GM19438 (cell line): ENCODE measurements around the gene PRDM15.

Experiments used
- ATAC-seq: cut with Tn5 transposase; IDR thresholded peaks from one replicate; pipeline ENCODE4 v1.9.1; 2021; ENCODE audit warnings: low read depth; ENCODE audit not compliant: unreplicated experiment

The PRDM15 gene

DNA sequence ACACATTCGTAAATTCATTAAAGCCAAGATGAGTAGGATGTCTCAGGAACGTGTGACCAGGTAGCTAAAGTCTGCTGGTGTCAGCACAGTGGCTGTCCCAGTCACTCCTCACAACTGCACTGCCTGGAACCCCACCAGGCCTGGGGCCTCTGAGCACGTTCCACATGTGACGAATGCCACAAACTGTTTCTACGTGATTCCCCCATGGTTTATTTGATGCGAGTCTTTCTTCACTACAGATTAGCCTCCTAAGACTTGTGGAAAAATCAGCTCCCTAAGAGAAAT, 33.2 kb downstream of the PRDM15 start:
- ATAC-seq, result no peak

DNA sequence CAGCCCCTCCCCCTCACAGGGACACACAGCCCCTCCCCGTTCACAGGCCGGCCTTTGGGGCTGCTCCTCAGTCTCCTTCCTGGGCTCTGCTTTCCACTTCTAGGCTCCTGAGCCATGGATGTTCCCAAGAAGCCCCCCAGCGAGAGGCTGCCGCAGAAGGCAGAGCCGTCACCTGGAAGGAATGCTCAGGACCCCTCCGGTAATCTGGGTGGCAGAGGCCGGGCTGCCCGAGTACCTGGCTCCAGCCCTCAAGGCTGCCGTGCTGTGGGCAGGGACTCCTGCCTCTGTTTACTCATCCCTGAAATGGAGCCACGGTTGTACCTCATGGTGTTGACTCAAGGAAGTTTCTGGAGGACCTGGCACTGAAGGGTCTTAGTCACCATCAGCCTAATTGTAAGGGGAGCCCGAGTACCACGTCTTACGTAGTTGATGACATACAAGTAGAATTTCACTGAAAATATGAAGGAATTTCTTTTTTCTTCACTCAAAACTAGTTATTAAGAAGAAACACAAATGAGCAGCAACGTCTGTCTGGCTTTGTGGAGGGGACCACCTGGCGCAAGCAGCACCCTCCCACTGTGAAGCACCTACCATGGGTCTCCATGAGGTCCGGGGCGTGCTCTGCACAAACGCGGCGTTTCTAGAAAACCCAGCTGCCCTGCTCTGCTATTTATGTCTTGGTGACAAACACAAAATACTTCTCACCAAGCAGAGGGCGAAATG, 33.7 kb downstream of the PRDM15 start:
- ATAC-seq, result no peak

DNA sequence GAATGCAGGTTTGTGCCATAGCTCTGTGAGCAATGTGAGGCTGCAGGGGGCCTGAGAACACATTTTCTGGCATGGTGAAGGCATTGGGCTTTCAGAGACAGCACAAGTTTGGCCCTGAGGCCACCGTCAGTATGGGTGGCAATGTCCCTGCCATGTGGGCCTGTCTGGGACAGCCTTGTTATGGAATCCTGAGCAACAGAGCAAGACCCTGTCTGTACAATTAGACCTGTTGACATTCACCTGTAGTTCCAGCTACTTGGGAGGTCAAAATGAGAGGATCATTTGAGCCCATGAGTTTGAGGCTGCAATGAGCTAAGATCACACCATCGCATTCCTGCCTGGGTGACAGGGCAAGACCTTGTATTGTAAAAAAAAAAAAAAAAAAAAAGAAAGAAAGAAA, 35.6 kb downstream of the PRDM15 start:
- ATAC-seq, result no peak

DNA sequence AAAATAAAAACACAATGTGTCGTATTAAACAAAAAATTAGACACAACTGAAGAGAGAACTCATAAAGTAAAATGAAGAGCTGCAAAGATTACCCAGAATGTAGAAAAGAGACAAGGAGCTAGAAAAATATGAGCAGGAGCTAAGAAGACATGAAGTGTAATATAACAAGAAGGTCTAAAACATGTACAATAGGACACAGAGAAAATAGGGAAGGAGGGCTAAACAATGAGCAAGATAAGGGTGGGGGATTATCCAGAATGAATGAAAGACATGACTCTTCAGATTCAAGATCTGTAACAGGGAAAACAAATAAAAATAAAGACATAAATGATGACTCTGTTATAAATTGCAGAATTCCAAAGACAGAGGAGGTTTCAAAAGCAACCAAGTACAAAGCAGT, 38.3 kb downstream of the PRDM15 start:
- no peak for ATAC-seq

DNA sequence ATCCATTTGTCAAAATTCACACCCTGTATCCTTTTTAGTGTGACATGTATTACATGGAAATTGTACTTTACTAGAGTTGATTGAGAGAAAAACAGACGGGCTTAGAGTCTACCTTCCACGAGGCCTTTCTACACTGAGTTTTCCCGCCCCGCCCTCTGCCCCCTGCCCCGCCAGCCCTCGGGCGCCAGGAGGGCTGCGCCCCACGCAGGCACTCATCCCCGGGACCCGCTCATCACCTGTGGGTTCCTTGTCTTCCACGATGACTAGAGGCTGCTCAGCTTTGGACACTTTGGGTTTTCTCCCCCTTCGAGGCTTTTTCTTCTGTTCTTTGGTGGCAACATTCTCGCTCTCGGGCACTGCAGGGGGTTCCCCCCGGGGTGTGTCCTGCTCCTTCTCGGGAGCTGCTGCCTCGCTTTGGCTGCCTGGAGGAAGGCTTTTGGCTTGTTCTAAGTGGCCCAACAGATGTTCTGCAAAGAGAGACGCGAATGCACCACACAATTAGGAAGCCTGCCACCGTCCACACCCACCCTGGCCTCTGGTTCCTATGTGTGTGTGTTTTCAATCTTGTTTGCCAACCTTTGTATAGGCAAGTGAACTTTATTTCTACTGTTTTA, 39.6 kb downstream of the PRDM15 start:
- ATAC-seq, result no peak

DNA sequence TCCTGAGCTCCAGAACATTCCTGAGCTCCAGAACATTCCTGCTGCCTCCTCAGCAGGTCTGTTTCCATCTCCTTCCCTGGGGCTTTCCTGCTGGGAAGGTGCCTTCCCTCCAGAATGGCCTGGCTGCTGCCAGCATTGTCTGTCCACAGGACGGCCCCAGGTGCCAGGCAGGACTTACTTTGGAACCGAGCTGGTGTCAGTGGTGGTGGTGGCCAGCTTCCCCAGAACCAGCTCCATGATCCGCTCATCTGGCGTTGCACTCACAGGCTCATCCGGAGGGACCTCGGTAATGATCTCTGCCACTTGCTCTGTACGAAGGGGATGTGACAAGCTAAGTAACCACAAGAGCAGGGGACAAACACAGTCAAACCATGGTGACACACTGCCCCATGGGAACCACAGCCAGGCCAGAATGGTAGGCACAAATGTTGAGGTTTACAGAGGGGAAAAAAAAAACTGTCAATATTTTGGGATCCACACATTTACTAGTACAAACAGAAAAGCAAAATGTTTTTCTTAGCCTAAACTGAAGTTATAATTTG, 41.3 kb downstream of the PRDM15 start:
- ATAC-seq, result no peak

DNA sequence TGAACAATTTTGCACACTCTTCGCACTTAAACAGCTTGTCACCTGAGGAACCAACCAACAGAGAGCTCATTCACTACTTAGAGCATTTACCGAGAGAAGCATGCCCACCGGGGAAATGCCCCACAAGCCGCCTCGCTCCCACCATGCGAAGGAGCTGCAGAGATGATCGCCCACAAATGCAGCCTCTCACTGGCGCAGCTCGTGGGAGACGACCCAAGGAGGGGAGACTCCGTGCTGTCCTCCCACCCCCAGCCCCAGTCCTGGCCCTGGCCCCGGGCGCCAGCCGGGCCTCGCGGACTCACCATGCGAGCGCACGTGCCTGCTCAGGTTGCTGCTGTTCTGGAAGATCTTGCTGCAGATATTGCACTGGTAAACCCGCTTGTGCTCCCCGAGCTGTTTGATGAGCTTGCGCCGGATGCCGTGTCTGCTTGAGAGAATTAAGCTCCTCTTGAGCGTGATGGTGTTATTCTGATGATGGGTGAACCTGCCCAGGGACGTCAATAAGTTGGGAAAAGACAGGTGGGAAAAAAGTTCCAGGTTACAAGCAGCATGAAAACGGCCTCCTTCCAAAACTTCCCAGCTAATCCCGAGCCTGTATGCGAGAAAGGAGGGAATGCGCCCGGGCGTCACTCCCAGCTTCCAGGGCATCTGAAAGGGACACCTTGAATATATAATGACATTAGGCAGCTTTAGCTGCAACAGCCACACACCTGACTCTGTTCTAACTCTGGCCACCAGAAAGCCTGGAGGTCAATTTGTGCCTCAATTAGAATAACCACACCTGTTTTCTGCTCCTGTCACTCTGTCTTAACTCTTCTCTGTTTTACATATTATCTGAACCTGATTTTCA, 42.8 kb downstream of the PRDM15 start:
- no peak for ATAC-seq

DNA sequence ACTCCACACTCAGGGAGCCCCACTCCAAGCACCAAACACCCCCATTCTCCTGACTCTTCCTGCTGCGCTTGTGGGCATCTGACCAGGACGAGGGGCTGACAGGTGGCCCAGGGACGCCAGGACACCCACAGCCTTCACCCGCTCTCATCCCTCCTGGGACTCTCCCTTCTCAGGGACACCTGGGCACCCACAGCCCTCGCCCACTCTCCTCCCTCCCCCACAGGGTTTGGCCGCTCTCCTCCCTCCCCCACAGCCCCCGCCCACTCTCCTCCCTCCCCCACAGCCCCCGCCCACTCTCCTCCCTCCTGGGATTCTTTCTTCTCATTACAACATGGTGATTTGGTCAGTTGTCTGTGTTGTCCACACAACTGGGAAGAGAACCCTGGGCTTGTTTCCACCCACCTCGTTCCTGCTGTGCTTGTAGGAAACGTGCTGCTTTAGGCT, 43.4 kb downstream of the PRDM15 start:
- ATAC-seq, result no peak

DNA sequence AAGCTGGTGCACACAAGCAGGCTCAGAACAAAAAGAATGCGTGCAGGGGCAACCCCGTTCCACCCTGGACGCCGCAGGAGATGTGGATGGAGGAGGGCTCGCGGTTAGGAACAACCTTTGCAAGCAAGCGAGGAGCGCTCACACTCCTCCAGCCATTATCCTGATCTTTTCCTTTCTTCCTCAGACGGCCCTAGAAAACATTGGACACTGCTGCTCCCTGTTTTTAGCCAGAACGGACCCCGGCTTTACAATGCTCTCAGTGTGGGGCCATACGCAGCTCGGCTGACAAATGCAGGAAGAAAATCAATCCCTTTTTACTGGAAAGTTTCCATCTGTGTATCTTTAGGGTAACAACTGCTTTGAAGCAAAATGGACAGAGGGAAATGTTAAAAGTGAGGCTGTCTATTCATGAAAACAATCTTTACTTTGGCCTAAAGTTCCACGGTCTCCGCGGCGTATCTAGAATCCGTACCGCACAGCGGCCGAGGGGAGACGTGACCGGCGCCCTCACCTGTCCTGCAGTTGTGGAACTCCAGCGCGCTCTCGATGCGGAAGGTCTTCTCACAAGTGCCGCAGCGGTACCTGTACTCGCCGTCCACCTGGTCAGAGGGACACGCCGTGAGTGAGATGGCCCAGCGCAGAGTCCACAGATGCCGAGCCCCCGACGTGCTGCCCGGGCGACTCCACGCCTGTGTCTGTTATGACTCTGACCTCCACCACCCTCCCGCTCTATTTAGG, 44.0 kb downstream of the PRDM15 start:
- no peak for ATAC-seq

DNA sequence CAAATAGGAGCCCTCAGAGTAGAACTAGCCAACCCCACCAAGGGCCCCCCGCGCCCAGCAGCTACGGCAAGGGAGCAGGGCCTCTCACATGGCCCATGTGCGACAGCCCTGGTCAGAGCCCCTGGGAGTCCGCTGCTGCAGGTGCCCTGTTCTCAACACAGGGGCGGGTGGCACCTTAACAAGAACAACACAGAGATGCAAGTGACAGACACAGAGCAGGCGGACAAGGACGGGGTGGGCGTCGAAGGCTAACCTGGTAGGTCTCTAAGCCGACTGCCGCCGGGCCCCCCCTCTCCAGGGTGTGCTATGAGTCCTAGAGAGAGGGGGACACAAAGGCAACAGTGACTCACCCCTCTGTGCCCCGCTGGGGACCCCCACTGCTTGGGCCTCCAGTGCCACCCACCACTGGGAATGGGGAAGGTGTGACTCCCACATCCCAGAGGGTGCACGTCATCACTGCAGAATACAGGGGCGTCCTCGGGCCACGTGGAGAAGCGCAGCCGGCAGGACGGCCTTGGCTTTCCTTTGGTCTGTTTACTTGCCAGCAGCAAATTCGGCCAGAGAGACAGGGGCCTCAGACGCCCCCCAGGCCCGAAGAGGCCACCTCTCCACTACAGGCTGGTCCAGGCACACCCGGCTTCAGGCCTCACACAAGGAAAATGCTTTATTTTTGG, 44.8 kb downstream of the PRDM15 start:
- ATAC-seq, result no peak

DNA sequence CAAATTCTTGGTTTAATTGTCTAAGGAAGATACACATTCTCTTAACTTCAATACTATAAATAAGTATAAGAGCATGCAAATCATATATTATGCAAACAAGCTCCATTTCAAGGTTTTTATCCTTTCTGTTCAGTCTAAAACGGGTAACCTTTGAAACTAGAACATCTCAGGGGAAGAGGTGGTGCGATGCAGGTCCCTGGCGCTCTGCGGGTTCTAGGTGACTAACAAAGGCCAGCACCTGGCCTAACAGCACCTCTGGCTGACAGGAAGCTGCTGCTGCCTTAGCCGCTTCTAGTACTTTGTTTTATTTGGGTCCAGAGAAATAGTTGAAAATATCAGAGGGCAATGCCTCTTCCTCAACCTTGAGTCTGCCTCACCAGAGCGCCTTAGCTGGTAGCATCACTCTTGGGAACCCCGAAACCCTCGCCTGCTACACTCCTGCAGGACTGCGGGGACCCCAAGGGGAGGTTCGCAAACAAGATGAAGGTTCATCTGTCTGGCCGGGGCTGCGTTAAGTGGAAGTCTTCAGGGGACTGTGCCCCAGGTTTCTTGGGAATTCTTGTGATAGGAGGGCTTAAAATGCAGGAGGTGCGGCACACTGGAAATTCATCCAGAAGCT, 45.5 kb downstream of the PRDM15 start:
- peak; percentile 71 for ATAC-seq

DNA sequence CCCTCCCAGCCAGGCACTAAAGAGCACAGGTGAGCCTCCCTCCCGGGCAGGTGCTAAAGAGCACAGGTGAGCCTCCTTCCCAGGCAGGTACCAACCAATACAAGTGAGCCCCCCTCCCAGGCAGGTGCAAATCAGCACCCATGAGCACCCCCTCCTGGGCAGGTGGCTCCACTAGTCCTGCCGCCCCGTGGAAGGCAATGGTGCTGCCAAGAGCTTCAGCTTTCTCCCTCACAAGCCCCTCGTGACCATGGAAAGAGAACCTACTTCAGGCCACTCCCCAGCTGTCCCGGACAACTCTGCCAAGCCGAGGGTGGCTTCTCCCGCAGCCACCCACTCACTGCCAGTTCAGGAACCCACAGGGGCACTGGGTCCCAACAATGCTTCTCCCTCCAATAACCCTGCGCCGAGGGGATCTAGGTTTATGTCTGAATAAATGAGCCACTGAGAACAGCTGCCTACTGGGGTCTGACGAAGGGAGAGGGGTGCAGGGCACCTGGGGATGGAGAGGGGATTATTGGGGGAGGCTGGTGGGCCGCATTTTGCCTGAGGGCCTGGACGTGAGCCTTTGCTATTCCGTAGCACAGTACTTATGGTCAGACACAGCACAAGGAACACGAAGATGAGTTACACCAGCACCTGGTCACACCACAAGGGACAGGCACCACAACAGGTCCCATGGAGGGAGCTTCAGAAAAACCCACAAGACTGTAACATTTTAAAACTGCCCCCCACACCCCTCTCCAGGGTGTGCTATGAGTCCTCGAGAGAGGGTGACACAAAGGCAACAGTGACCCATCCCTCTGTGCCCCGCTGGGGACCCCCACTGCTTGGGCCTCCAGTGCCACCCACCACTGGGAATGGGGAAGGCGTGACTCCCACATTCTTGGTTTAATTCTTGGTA, 46.3 kb downstream of the PRDM15 start:
- ATAC-seq, result peak; percentile 55

DNA sequence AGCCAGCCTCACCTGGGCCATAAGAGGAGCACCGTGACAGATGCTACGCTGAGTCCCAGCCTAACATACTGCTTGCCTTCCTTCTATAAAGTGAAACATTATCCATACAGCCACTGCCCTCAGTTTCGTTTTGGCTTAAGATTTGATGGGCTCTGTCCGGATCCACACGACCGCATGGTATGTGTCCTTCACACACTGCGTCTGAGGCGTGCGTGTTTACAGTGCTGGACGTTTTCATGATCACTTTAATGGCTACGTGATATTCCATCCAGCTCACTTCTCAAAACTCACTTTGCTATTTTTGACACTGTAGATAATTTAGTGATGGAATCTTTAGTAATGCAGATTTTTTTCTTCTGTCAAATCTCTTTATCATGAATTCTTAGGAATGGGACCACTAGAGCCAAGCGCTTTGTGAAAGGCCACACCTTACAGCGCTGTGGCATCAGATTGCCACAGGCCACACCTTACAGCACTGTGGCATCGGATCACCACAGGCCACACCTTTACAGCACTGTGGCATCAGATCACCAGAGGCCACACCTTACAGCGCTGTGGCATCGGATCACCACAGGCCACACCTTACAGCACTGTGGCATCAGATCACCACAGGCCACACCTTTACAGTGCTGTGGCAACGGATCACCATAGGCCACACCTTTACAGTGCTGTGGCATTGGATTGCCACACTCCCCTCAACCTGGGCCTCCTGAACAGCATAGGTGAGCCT, 47.1 kb downstream of the PRDM15 start:
- no peak for ATAC-seq

DNA sequence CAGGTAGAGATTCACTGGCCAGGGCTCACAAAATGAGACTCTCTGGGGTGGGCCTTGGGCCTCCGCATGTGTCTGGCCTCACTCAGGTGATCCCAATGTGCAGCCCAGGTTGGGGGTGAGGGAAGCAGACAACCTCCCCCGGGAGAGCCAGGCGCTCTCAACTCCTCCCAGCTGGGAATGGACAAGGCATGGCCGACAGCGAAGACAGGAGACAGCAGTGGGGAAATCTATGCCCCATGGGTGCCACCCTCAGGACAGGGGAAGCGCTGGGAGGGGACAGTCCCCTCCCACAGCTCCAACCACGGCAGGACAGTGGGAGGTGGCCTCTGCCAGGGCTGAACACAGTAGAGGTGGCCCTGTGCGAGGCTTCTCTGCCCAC, 47.7 kb downstream of the PRDM15 start:
- no peak for ATAC-seq

DNA sequence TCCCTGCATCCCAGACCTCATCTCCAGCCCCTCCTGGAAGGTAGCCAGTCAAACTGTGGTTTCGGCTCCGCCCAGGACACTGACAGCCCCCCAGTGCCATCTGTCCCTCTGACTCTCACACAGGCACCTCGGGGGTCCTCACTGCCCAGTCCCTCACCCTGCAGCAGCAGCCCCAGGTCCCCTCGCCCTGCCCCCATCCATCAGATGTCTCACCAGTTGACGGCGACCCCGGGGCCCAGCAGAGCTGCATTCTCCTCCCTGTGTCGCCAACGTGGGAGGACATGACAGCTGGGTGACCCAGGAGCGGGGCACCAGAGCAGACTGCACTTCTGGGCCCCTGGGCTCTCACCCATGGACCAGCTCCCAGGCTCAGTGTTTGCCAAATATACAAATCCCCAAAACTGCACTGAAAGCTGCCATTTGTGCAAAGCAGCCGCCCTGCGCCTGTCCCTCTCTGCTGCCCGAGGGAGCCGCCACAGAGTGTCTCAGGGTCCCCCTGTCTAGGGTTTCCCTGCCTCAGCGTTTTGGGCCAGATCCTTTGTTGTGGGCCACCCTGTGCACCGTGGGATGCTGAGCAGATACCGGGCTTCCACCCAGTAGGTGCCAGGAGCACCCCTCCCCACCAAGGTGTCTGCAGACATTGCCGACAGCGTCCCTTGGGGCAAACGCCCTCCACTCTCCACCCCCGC, 48.2 kb downstream of the PRDM15 start:
- ATAC-seq, result no peak

DNA sequence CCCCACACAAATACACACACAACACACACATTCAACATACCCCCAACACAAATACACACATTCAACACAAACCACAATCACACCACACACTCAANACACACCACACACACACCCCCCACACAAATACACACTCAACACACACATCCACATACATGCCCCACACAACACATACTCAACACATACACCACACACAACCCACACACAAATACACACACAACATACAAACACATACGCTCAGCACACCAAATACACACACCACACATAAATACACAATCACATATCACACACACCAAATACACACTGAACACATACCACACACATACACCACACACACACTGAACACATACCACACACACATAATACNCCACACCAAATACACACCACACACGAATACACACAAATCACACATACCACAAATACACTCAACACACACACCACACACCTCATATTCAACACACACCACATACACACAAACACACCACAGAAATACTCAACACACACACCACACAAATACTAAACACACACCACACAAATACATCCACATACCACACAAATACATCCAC, 48.9 kb downstream of the PRDM15 start:
- no peak for ATAC-seq

DNA sequence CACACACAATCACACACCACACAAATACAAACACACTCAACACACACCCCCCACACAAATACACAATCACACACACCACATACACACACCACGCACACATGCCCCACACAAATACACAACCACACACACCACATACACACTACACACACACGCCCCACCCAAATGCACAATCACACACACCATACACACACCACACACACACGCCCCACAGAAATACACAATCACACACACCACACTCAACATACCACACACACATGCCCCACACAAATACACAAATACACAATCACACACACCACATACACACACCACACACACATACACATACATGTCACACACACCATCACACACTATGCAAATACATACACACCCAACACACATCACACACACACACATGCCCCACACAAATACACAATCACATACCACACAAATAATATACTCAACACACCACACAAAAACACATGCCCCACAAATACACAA, 50.2 kb downstream of the PRDM15 start:
- no peak for ATAC-seq
